Uterus (tissue), 4 donors: Measurements from ENCODE around the gene BIVM. TPM values are rescaled to one million over a fixed set of nuclear protein-coding genes. Genes with fewer than 3 reads are reported as not detected.

Source experiments
- DNase-seq, 2 donors: peaks; one replicate each; pipeline ENCODE4 v3.0.0-alpha.2; 2019 to 2020
- H3K27ac ChIP-seq, 2 donors: fragments of 200-600 bp; sonication (generic); 1 replicate in 1 of 2; 2 replicates in 1 of 2; pipeline ENCODE4 v1.5.1; 2016 to 2018
- H3K27me3 ChIP-seq, 2 donors: fragments of 200-600 bp; sonication (generic); one replicate each; pipeline ENCODE4 v1.5.1; 2018 to 2019; ENCODE audit warnings: control low read depth in 1 of 2
- H3K36me3 ChIP-seq, 2 donors: fragments of 200-600 bp; sonication (generic); one replicate each; pipeline ENCODE4 v1.5.1; 2019; ENCODE audit warnings: control low read depth in 1 of 2
- H3K4me1 ChIP-seq, 2 donors: fragments of 200-600 bp; sonication (generic); one replicate each; pipeline ENCODE4 v1.5.1; 2018 to 2019; ENCODE audit warnings: control low read depth in 1 of 2
- H3K4me3 ChIP-seq, 2 donors: fragments of 200-600 bp; sonication (generic); 1 replicate in 1 of 2; 2 replicates in 1 of 2; pipeline ENCODE4 v1.5.1; 2018 to 2019; ENCODE audit warnings: mild to moderate bottlenecking in 1 of 2
- H3K9me3 ChIP-seq, 2 donors: fragments of 200-600 bp; sonication (generic); one replicate each; pipeline ENCODE4 v1.5.1; 2019; ENCODE audit warnings: control low read depth in 1 of 2
- POLR2A ChIP-seq, 2 donors: fragments of 450-650 bp; IDR thresholded peaks; one replicate each; pipeline ENCODE4 v1.6.1; 2016; ENCODE audit warnings: antibody characterized with exemption in 2 of 2, mild to moderate bottlenecking in 1 of 2, moderate library complexity in 1 of 2
- intact Hi-C: fragments of 100-400 bp; cut with DNase I; formaldehyde crosslinking; loops from one replicate; pipeline ENCODE4 v1.15.1; 2023; ENCODE audit warnings: low total_unique reads
- total RNA-seq, 4 donors: library from RNA; depleted of rRNA in 3 of 4; stranded (reverse); fragments of >200 nt in 3 of 4; gene quantifications; one replicate each; pipeline versions ENCODE4 v1.1.0 to v1.2.4, GENCODE V29; 2014 to 2023
- TF ChIP-seq, protein P1 (sequence below), 4 experiments: fragments of 200-600 bp in 2 of 4; fragments of 450-650 bp in 2 of 4; sonication (generic) in 2 of 4; IDR thresholded peaks; one replicate each; pipeline ENCODE4 v1.5.1; 2016 to 2019; ENCODE audit warnings: antibody characterized with exemption in 4 of 4, mild to moderate bottlenecking in 2 of 4, moderate library complexity in 1 of 4
- donor health status: DM: yes; HTN: yes; CAD: no.

Gene BIVM
- total RNA-seq, 4 donors from 2014 or later, result 5.0 to 55.9 (median 18.0) TPM

DNA sequence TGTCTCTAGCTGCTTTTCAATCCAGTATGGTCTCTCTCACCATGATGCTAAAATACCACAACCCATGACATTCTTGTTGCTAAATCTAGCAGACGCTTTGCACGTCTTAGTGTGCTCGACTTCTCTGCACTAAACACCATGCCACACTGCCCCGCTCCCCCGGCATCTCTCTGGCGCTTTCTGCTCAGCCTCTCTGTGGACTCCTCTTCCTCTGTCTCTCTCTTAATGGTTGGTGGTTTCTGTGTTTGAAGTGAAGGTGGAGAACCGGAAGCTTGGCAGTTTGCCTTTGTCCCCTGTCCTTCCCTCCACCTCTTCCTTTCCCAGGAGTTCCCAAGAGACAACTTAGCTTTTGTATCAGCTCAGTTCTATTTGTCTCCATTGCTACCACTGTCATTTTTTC, 55.8 kb downstream of the BIVM start:
- H3K4me1 ChIP-seq, result no peaks in the 10 kb centered on the region
- H3K9me3 ChIP-seq, result no peaks in the 10 kb centered on the region
- H3K27me3 ChIP-seq, result no peaks in the 10 kb centered on the region
- TF ChIP-seq, protein P1, sequence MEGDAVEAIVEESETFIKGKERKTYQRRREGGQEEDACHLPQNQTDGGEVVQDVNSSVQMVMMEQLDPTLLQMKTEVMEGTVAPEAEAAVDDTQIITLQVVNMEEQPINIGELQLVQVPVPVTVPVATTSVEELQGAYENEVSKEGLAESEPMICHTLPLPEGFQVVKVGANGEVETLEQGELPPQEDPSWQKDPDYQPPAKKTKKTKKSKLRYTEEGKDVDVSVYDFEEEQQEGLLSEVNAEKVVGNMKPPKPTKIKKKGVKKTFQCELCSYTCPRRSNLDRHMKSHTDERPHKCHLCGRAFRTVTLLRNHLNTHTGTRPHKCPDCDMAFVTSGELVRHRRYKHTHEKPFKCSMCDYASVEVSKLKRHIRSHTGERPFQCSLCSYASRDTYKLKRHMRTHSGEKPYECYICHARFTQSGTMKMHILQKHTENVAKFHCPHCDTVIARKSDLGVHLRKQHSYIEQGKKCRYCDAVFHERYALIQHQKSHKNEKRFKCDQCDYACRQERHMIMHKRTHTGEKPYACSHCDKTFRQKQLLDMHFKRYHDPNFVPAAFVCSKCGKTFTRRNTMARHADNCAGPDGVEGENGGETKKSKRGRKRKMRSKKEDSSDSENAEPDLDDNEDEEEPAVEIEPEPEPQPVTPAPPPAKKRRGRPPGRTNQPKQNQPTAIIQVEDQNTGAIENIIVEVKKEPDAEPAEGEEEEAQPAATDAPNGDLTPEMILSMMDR (IDR thresholded peaks at IDR 0.05), result no peak
- TF ChIP-seq POLR2A (IDR thresholded peaks at IDR 0.05), result no peak
- no peak overlapping the region for H3K4me3 ChIP-seq
- DNase-seq, result no peak
- no peak overlapping the region for H3K27ac ChIP-seq
- no peaks in the 10 kb centered on the region for H3K36me3 ChIP-seq
- intact Hi-C loops, result no loop called here

DNA sequence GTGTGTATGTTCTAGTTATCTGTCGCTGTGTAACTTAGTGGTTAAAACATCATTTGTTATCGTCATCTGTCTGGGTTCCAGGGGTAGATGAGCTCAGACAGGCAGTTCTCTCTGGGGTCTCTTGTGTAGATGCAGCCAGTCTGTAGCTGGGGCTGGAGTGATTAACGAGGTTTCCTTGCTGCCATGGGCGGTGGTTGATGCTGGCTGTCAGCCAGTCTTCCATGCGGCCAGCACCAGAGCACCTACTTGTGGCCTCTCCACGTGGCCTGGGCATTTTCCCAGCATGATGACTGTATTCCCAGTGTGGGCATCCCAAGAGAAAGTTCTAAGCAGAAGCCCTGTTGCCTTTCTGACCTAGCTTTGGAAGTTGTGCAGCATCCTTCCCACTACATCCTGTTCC, 57.6 kb downstream of the BIVM start:
- Histone ChIP-seq H3K4me1 (no peaks in the 10 kb centered on the region), H3K36me3 (no peaks in the 10 kb centered on the region), H3K27ac (no peak overlapping the region), H3K4me3 (no peak overlapping the region), H3K9me3 (no peaks in the 10 kb centered on the region), H3K27me3 (no peaks in the 10 kb centered on the region)
- intact Hi-C loops, result no loop called here
- TF ChIP-seq, protein P1 (IDR thresholded peaks at IDR 0.05), result no peak
- TF ChIP-seq POLR2A (IDR thresholded peaks at IDR 0.05), result no peak
- DNase-seq, result no peak

DNA sequence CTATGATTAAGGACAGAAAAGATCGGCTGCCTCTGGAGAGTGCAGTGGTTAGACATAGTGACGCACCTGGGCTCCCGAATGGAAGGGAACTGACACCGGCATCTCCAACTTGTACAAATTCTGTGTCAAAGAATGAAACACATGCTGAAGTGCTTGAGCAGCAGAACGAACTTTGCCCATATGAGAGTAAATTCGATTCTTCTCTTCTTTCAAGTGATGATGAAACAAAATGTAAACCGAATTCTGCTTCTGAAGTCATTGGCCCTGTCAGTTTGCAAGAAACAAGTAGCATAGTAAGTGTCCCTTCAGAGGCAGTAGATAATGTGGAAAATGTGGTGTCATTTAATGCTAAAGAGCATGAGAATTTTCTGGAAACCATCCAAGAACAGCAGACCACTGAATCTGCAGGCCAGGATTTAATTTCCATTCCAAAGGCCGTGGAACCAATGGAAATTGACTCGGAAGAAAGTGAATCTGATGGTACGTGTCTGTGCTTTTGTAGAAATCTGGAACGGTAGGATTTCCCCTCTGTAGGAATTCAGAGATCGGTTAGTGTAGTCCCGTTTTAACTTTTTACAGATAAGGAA, 63.8 kb downstream of the BIVM start:
- no peaks in the 10 kb centered on the region for H3K4me1 ChIP-seq
- H3K27ac ChIP-seq, result no peak overlapping the region
- intact Hi-C loops, result no loop called here
- no peak for DNase-seq
- no peaks in the 10 kb centered on the region for H3K36me3 ChIP-seq
- H3K4me3 ChIP-seq, result no peak overlapping the region
- H3K27me3 ChIP-seq, result no peaks in the 10 kb centered on the region
- no peak for TF ChIP-seq POLR2A (IDR thresholded peaks at IDR 0.05)
- TF ChIP-seq, protein P1 (IDR thresholded peaks at IDR 0.05), result no peak
- no peaks in the 10 kb centered on the region for H3K9me3 ChIP-seq

DNA sequence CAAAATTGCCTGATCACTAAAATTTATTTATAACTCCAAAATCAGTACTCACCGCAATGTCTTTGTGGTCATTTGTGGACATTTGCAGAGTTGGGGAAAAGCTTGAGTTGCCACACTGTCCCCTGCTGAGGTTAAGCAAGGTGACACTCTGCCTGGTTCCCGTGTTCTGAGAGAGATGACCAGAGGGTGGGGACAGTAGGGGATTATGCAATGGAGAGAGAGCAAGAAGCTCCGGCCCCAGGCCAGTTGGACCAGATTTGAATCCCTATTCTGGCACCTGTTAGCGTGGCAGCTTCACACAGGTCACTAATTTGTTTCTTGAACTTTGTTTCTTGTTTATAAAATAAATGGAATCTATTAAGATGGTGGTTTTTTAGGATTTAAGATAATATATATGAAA, 64.7 kb downstream of the BIVM start:
- no peak overlapping the region for H3K27ac ChIP-seq
- H3K36me3 ChIP-seq, result no peaks in the 10 kb centered on the region
- TF ChIP-seq, protein P1 (IDR thresholded peaks at IDR 0.05), result no peak
- no peak for TF ChIP-seq POLR2A (IDR thresholded peaks at IDR 0.05)
- H3K4me3 ChIP-seq, result no peak overlapping the region
- no peak for DNase-seq
- H3K9me3 ChIP-seq, result no peaks in the 10 kb centered on the region
- no peaks in the 10 kb centered on the region for H3K4me1 ChIP-seq
- intact Hi-C loops, result no loop called here
- no peaks in the 10 kb centered on the region for H3K27me3 ChIP-seq

DNA sequence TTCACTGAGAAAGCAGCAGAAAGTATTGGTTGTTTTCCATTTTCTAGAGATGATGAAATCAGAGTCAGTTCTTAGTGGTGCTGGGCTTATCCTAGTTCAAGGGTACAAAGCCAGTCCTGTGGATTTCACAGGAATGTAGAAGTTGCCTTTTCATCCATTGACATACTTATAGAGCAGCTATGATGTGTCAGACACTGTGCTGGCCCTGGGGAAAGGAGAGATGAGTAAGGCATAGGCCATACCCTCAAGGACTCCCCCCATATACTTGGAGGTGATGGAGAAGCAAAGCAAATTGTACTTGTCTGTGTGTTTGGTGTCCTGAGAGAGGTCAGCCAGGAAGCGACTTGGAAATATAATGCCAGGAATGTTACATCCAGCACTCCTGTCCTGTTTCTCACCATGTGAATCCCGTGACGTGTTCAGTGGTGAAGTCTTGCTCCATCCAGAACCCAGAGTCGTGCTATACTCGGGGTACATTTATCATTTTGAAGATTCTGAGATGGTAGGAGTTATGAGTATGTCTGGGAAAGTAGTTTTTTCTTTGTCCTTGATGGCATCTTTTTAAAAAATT, 69.5 kb downstream of the BIVM start:
- DNase-seq, result no peak
- Histone ChIP-seq H3K36me3 (no peaks in the 10 kb centered on the region), H3K27me3 (no peaks in the 10 kb centered on the region), H3K4me3 (no peak overlapping the region), H3K4me1 (no peaks in the 10 kb centered on the region), H3K9me3 (no peaks in the 10 kb centered on the region), H3K27ac (no peak overlapping the region)
- TF ChIP-seq POLR2A (IDR thresholded peaks at IDR 0.05), result no peak
- TF ChIP-seq, protein P1 (IDR thresholded peaks at IDR 0.05), result no peak
- intact Hi-C loops, result no loop called here
